ENCODE data around the gene ASTN1.

The ASTN1 gene

GRCh38 chr1:176899321-176899720, 265.2 kb downstream of the ASTN1 start:
- in situ Hi-C loops (cut with HindIII; ENCODE audit: low pct_ligation_motif_present, low sequenced_read_pairs) = no loop called here
- TF ChIP-seq CTCF (IDR thresholded peaks at IDR 0.05; ENCODE audit: low read depth, low read length, missing control alignments) = no peak

GRCh38 chr1:176897350-176898236, 266.9 kb downstream of the ASTN1 start:
- Histone ChIP-seq H3K27ac (no peak overlapping the region), H3K4me3 (ENCODE audit: low read depth, low read length) (peak overlapping the region; percentile 26), H3K36me3 (replicated peaks) (no peaks in the 10 kb centered on the region), H3K27me3 (replicated peaks) (no peaks in the 10 kb centered on the region)
- in situ Hi-C loops (cut with HindIII; ENCODE audit: low pct_ligation_motif_present, low sequenced_read_pairs) = no loop called here
- peak; percentile 95 for TF ChIP-seq CTCF (IDR thresholded peaks at IDR 0.05; ENCODE audit: low read depth, low read length, missing control alignments)
- peak; percentile 43 for DNase-seq

More at GRCh38 chr1:176899321-176899720, 265.2 kb downstream of the ASTN1 start:
- Histone ChIP-seq H3K36me3 (replicated peaks) (no peaks in the 10 kb centered on the region), H3K27ac (no peak overlapping the region), H3K4me3 (ENCODE audit: low read depth, low read length) (no peak overlapping the region), H3K27me3 (replicated peaks) (no peaks in the 10 kb centered on the region)
- no peak for DNase-seq

- no peak for DNase-seq
- Histone ChIP-seq H3K4me3 (ENCODE audit: low read depth, low read length) (no peak overlapping the region), H3K27me3 (replicated peaks) (no peaks in the 10 kb centered on the region), H3K27ac (no peak overlapping the region), H3K36me3 (replicated peaks) (no peaks in the 10 kb centered on the region)
- no peak for TF ChIP-seq CTCF (IDR thresholded peaks at IDR 0.05; ENCODE audit: low read depth, low read length, missing control alignments)
- in situ Hi-C loops (cut with HindIII; ENCODE audit: low pct_ligation_motif_present, low sequenced_read_pairs) = no loop called here
These were observed 268.3 kb downstream of the ASTN1 start for GRCh38 chr1:176896216-176896615.

GRCh38 chr1:176894450-176894849, 270.1 kb downstream of the ASTN1 start:
- Histone ChIP-seq H3K4me3 (ENCODE audit: low read depth, low read length) (no peak overlapping the region), H3K27ac (no peak overlapping the region), H3K36me3 (replicated peaks) (no peaks in the 10 kb centered on the region), H3K27me3 (replicated peaks) (no peaks in the 10 kb centered on the region)
- in situ Hi-C loops (cut with HindIII; ENCODE audit: low pct_ligation_motif_present, low sequenced_read_pairs) = no loop called here
- no peak for TF ChIP-seq CTCF (IDR thresholded peaks at IDR 0.05; ENCODE audit: low read depth, low read length, missing control alignments)
- no peak for DNase-seq

GRCh38 chr1:176893625-176894352, 270.7 kb downstream of the ASTN1 start:
- Histone ChIP-seq H3K27me3 (replicated peaks) (no peaks in the 10 kb centered on the region), H3K4me3 (ENCODE audit: low read depth, low read length) (no peak overlapping the region), H3K27ac (no peak overlapping the region), H3K36me3 (replicated peaks) (no peaks in the 10 kb centered on the region)
- TF ChIP-seq CTCF (IDR thresholded peaks at IDR 0.05; ENCODE audit: low read depth, low read length, missing control alignments) = no peak
- in situ Hi-C loops (cut with HindIII; ENCODE audit: low pct_ligation_motif_present, low sequenced_read_pairs) = no loop called here
- no peak for DNase-seq

All from brain microvascular endothelial cell (primary cell).